ENCODE data around the gene TTBK2. TPM values are rescaled to one million over a fixed set of nuclear protein-coding genes. Genes with fewer than 3 reads are reported as not detected.

Gene TTBK2
- polyA plus RNA-seq, 3 donors = 3.7 to 9.0 (median 5.7) TPM

- no peaks in the 10 kb centered on the region for H3K27me3 ChIP-seq (ENCODE audit: control insufficient read depth in 2 of 2, insufficient read depth in 2 of 2, low read length in 2 of 2)
- Mint-ChIP-seq H3K4me1 (no peaks in the 10 kb centered on the region), H3K36me3 (peaks cover under 1 to 13% of the 10 kb centered on the region in 2 donors), H3K27ac (no peak overlapping the region), H3K27me3 (ENCODE audit: low read depth in 3 of 3) (peaks cover 1 to 3% (median 1%) of the 10 kb centered on the region in 3 donors), H3K4me3 (no peak overlapping the region), H3K9me3 (peaks cover 0 to 7% (median 0%) of the 10 kb centered on the region in 7 donors)
- peaks cover 0 to 3% of the 10 kb centered on the region in 2 donors for H3K36me3 ChIP-seq (replicated peaks in 1 of 2; ENCODE audit: control insufficient read depth in 1 of 2, insufficient read depth in 2 of 2, low read length in 2 of 2)
- H3K79me2 ChIP-seq (ENCODE audit: insufficient read depth, low read length) = no peaks in the 10 kb centered on the region
- no peaks in the 10 kb centered on the region for H3K9me3 ChIP-seq (replicated peaks in 1 of 2; ENCODE audit: control insufficient read depth in 1 of 2, insufficient read depth in 1 of 2, low read length in 2 of 2)
- H3K9ac ChIP-seq (ENCODE audit: insufficient read depth, low read length, poor library complexity, severe bottlenecking) = no peak overlapping the region
- DNase-seq = no peak
- H3K27ac ChIP-seq (ENCODE audit: low read depth in 1 of 2, low read length in 2 of 2) = no peak overlapping the region
- no peak overlapping the region for H2AFZ ChIP-seq (ENCODE audit: insufficient read depth, low read depth, low read length, poor library complexity, severe bottlenecking)
- TF ChIP-seq CTCF (IDR thresholded peaks at IDR 0.05) = no peak
- intact Hi-C loops (cut with micrococcal nuclease) = no loop called here
- H3K4me1 ChIP-seq (ENCODE audit: control insufficient read depth in 1 of 2, insufficient read depth in 2 of 2, low read length in 2 of 2) = no peaks in the 10 kb centered on the region
- no peaks in the 10 kb centered on the region for H4K20me1 ChIP-seq (ENCODE audit: insufficient read depth, low read length)
- no peak overlapping the region for H3K4me2 ChIP-seq (replicated peaks; ENCODE audit: extremely low read depth, low read length, poor library complexity, severe bottlenecking)
- H3K4me3 ChIP-seq (replicated peaks in 1 of 3; ENCODE audit: low read depth in 2 of 3, low read length in 3 of 3) = no peak overlapping the region
These were observed 16.6 kb upstream of the TTBK2 start for GRCh38 chr15:42937143-42937542.

- Histone ChIP-seq H3K4me3 (replicated peaks in 1 of 3; ENCODE audit: low read depth in 2 of 3, low read length in 3 of 3) (no peak overlapping the region), H2AFZ (ENCODE audit: insufficient read depth, low read depth, low read length, poor library complexity, severe bottlenecking) (no peak overlapping the region), H3K9ac (ENCODE audit: insufficient read depth, low read length, poor library complexity, severe bottlenecking) (no peak overlapping the region), H3K27ac (ENCODE audit: low read depth in 1 of 2, low read length in 2 of 2) (no peak overlapping the region), H4K20me1 (ENCODE audit: insufficient read depth, low read length) (no peaks in the 10 kb centered on the region), H3K9me3 (replicated peaks in 1 of 2; ENCODE audit: control insufficient read depth in 1 of 2, insufficient read depth in 1 of 2, low read length in 2 of 2) (no peaks in the 10 kb centered on the region), H3K36me3 (replicated peaks in 1 of 2; ENCODE audit: control insufficient read depth in 1 of 2, insufficient read depth in 2 of 2, low read length in 2 of 2) (no peaks in the 10 kb centered on the region), H3K27me3 (ENCODE audit: control insufficient read depth in 2 of 2, insufficient read depth in 2 of 2, low read length in 2 of 2) (no peaks in the 10 kb centered on the region), H3K4me2 (replicated peaks; ENCODE audit: extremely low read depth, low read length, poor library complexity, severe bottlenecking) (no peak overlapping the region), H3K79me2 (ENCODE audit: insufficient read depth, low read length) (no peaks in the 10 kb centered on the region), H3K4me1 (ENCODE audit: control insufficient read depth in 1 of 2, insufficient read depth in 2 of 2, low read length in 2 of 2) (no peaks in the 10 kb centered on the region)
- intact Hi-C loops (cut with micrococcal nuclease) = no loop called here
- no peaks in the 10 kb centered on the region for H3K36me3 Mint-ChIP-seq
- no CpG with 5 or more reads among the region's 7 CpGs for WGBS (ENCODE audit: insufficient coverage)
- no peaks in the 10 kb centered on the region for H3K4me1 Mint-ChIP-seq
- no peak for DNase-seq
- peaks cover 0 to 1% (median 1%) of the 10 kb centered on the region in 3 donors for H3K27me3 Mint-ChIP-seq (ENCODE audit: low read depth in 3 of 3)
- H3K9me3 Mint-ChIP-seq = peaks cover 0 to 3% (median 0%) of the 10 kb centered on the region in 7 donors
- TF ChIP-seq CTCF (IDR thresholded peaks at IDR 0.05) = no peak
- H3K4me3 Mint-ChIP-seq = no peak overlapping the region
- no peak overlapping the region for H3K27ac Mint-ChIP-seq
These were observed 13.5 kb upstream of the TTBK2 start for GRCh38 chr15:42933886-42934667.
